Thyroid gland (tissue), 4 donors: ENCODE results near the gene MB.

Experiments
- CTCF ChIP-seq, 6 experiments: fragments of 200-600 bp in 3 of 6; fragments of 450-650 bp in 3 of 6; sonication (generic) in 3 of 6; IDR thresholded peaks; one replicate each; pipeline ENCODE4 v1.5.1; 2016 to 2019; ENCODE audit warnings: antibody characterized with exemption in 6 of 6, mild to moderate bottlenecking in 2 of 6, inconsistent platforms in 1 of 6, moderate library complexity in 1 of 6
- POLR2A ChIP-seq, 2 donors: fragments of 450-650 bp; IDR thresholded peaks; one replicate each; pipeline ENCODE4 v1.6.1; 2017; ENCODE audit warnings: antibody characterized with exemption in 2 of 2, mild to moderate bottlenecking in 2 of 2, moderate library complexity in 1 of 2

- TF ChIP-seq CTCF (IDR thresholded peaks at IDR 0.05), result no peak
- TF ChIP-seq POLR2A (IDR thresholded peaks at IDR 0.05), result no peak
These were observed 26.9 kb upstream of the MB start for GRCh38 chr22:35643991-35644390.
